ENCODE measurements around the gene AP5Z1.

DNA sequence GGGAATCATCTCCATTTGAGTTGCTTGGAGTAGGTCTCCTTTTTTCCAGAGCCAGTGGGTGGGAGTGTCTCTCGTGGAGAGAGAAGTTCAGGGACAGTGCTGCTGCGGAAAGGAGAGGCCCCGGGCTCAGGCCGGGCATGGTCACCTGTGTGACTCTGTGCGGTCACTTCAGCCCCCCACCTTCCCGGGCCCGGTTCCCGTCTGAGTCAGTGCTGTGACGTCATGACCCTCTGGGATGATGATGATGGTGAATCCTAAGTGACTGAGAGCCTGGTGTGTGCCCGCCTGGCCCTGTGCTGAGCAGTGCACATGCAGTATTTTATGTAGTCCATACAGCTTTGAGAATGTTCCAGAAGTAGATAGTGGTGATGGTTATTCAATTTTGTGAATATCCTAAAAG is 32.6 kb upstream of the AP5Z1 start:
- TF ChIP-seq CTCF (IDR thresholded peaks at IDR 0.05; ENCODE audit: low read depth, low read length): no peak
- no peak for TF ChIP-seq EZH2phosphoT487 (IDR thresholded peaks at IDR 0.05; ENCODE audit: low read depth)
